BJ (cell line): Measurements from ENCODE around the gene ZNF765. TPM values are rescaled to one million over a fixed set of nuclear protein-coding genes. Genes with fewer than 3 reads are reported as not detected.

Experiments
- CTCF ChIA-PET: fragments of 350-600 bp; formaldehyde crosslinking; extraction: SDS; loops from one replicate; lab custom pipeline; 2021; ENCODE audit warnings: antibody characterized with exemption, inconsistent platforms; lab: Yijun Ruan, JAX
- POLR2A ChIA-PET: fragments of 300-600 bp; sonication (Branson Sonifier 250); formaldehyde crosslinking; extraction: SDS; loops from one replicate; lab custom pipeline; 2021; ENCODE audit warnings: antibody characterized with exemption; lab: Charles Lee
- DNase-seq: peaks from one replicate; pipeline ENCODE4 v3.0.0-alpha.2; 2011; ENCODE audit warnings: low read depth
- H3K27me3 ChIP-seq: 2 replicates; pipeline ENCODE4 v1.6.0; 2011; ENCODE audit warnings: low read length; ENCODE audit not compliant: control insufficient read depth, insufficient read depth
- H3K36me3 ChIP-seq: 2 replicates; pipeline ENCODE4 v1.5.1; 2011; ENCODE audit warnings: low read length; ENCODE audit not compliant: control insufficient read depth, insufficient read depth
- H3K4me3 ChIP-seq: 2 replicates; pipeline ENCODE4 v1.5.1; 2011; ENCODE audit warnings: low read depth, mild to moderate bottlenecking, control low read depth, low read length
- CTCF ChIP-seq: IDR thresholded peaks from 2 replicates; pipeline ENCODE4 v1.5.1; 2011; ENCODE audit warnings: low read depth, mild to moderate bottlenecking, control low read depth, inconsistent platforms, low read length, moderate library complexity; ENCODE audit not compliant: insufficient read depth
- polyA plus RNA-seq: library from polyadenylated mRNA; depleted of rRNA; stranded (reverse); fragments of >200 nt; gene quantifications from 2 replicates; pipeline ENCODE4 v1.2.3, GENCODE V29; 2011

Gene ZNF765
- polyA plus RNA-seq, 1 experiment, result 2.9 TPM

GRCh38 chr19:53365899-53366493 is 29.0 kb upstream of the ZNF765 start:
- no peaks in the 10 kb centered on the region for H3K36me3 ChIP-seq
- no peak for TF ChIP-seq CTCF
- ChIA-PET POLR2A (no interaction called here), CTCF (no interaction called here)
- no peak for DNase-seq
- H3K4me3 ChIP-seq, result peak overlapping the region; percentile 58
- H3K27me3 ChIP-seq, result no peaks in the 10 kb centered on the region

DNA sequence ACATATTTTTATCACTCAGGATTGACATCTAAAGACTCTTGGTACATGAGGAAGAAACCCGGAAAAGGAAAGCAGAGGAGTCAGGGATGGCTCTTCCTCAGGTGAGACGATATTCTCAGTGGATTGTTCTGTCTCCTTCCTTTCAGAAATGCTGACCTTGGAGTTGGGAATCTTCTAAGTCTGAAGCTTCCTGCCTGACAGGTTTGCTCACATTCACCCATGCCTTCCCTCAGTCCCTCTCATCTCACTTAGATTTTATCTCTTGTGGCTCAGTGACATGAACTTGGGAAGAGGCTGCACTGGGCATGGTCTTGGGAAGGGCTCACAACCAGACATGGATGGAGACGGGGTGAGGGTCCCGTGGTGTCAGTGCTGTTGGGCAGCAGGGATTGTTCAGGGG is 22.8 kb upstream of the ZNF765 start:
- Histone ChIP-seq H3K36me3 (no peaks in the 10 kb centered on the region; the same call in 1 of the 2 replicates), H3K4me3 (no peak overlapping the region), H3K27me3 (no peaks in the 10 kb centered on the region)
- ChIA-PET POLR2A (no interaction called here), CTCF (no interaction called here)
- DNase-seq, result no peak
- no peak for TF ChIP-seq CTCF

DNA sequence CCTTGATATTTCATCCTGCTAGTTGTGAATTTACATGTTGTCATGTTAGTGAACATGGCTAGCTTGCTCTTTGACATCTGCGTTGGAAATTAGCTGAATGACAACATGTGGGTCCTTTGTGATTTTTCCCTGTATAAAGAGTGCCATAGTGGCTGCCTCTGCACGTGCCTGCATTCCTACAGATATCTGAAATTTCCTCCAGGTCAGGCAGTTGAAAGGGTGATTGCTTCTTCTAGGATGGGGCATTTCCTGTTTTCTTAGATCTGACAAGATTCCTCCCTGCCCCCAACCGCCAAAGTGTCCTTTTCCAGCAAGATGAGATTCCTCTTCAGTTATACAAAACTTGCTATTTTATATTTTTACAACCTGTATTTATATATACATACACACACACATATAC is 20.7 kb upstream of the ZNF765 start:
- no peak for TF ChIP-seq CTCF
- ChIA-PET CTCF (no interaction called here), POLR2A (no interaction called here)
- H3K4me3 ChIP-seq, result no peak overlapping the region
- DNase-seq, result no peak
- H3K27me3 ChIP-seq, result no peaks in the 10 kb centered on the region
- H3K36me3 ChIP-seq, result no peaks in the 10 kb centered on the region; the same call in 1 of the 2 replicates

- DNase-seq, result no peak
- no peaks in the 10 kb centered on the region for H3K27me3 ChIP-seq
- CTCF ChIA-PET, result no interaction called here
- no peaks in the 10 kb centered on the region; the same call in 1 of the 2 replicates for H3K36me3 ChIP-seq
- POLR2A ChIA-PET, result no interaction called here
- no peak for TF ChIP-seq CTCF
- H3K4me3 ChIP-seq, result no peak overlapping the region
Observed at GRCh38 chr19:53374743-53375142, 20.2 kb upstream of the ZNF765 start.

DNA sequence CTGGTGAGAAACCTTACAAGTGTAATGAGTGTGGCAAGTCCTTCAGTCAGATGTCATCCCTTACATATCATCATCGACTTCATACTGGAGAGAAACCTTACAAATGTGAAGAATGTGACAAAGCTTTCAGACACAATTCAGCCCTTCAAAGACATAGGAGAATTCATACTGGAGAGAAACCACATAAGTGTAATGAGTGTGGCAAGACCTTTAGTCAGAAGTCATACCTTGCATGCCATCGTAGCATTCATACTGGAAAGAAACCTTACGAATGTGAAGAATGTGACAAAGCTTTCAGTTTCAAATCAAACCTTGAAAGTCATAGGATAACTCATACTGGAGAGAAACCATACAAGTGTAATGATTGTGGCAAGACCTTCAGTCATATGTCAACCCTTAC is 13.6 kb upstream of the ZNF765 start:
- no peak overlapping the region for H3K4me3 ChIP-seq
- no peaks in the 10 kb centered on the region for H3K27me3 ChIP-seq
- DNase-seq, result no peak
- TF ChIP-seq CTCF, result no peak
- CTCF ChIA-PET, result interaction anchor here (1.3 kb wide), 1 partner anchor 11 kb away, joined by 4 read pairs; no protein-coding TSS in a partner anchor
- POLR2A ChIA-PET, result no interaction called here
- H3K36me3 ChIP-seq, result no peaks in the 10 kb centered on the region; the same call in 1 of the 2 replicates
